ENCODE measurements around the gene CNIH3. TPM values are rescaled to one million over a fixed set of nuclear protein-coding genes. Genes with fewer than 3 reads are reported as not detected.

The CNIH3 gene
- total RNA-seq, 2 donors from 2014 or later = 0.36 to 7.2 TPM

GRCh38 chr1:224620105-224620504 is 4.0 kb downstream of the CNIH3 start:
- Histone ChIP-seq H3K36me3 (no peaks in the 10 kb centered on the region), H3K9me3 (no peaks in the 10 kb centered on the region), H3K4me3 (no peak overlapping the region), H3K4me1 (replicated peaks) (peaks cover 7% of the 10 kb centered on the region), H3K27me3 (replicated peaks; ENCODE audit: insufficient read depth) (peaks cover 24% of the 10 kb centered on the region), H3K27ac (no peak overlapping the region)
- 69% methylated on average over 2 of the region's 2 CpGs for WGBS
- TF ChIP-seq CTCF (IDR thresholded peaks at IDR 0.05) (no peak), POLR2AphosphoS5 (IDR thresholded peaks at IDR 0.05) (no peak), POLR2A (IDR thresholded peaks at IDR 0.05) (no peak)
- DNase-seq (ENCODE audit: low spot score) = no peak
- intact Hi-C loops (cut with DNase I) = no loop called here

GRCh38 chr1:224621813-224622682 is 5.9 kb downstream of the CNIH3 start:
- Histone ChIP-seq H3K36me3 (no peaks in the 10 kb centered on the region), H3K27me3 (replicated peaks; ENCODE audit: insufficient read depth) (peaks cover 20% of the 10 kb centered on the region), H3K4me1 (replicated peaks) (no peaks in the 10 kb centered on the region), H3K27ac (no peak overlapping the region), H3K4me3 (no peak overlapping the region), H3K9me3 (no peaks in the 10 kb centered on the region)
- TF ChIP-seq CTCF (IDR thresholded peaks at IDR 0.05) (no peak), POLR2AphosphoS5 (IDR thresholded peaks at IDR 0.05) (peak; percentile 35)
- no peak for DNase-seq (ENCODE audit: low spot score)
- WGBS = 80% methylated on average over 7 of the region's 7 CpGs
- intact Hi-C loops (cut with DNase I) = no loop called here

GRCh38 chr1:224622831-224623230 is 6.7 kb downstream of the CNIH3 start:
- 100% methylated on average over 2 of the region's 2 CpGs for WGBS
- intact Hi-C loops (cut with DNase I) = no loop called here
- Histone ChIP-seq H3K9me3 (no peaks in the 10 kb centered on the region), H3K27me3 (replicated peaks; ENCODE audit: insufficient read depth) (peaks cover 12% of the 10 kb centered on the region), H3K36me3 (no peaks in the 10 kb centered on the region), H3K4me3 (no peak overlapping the region), H3K27ac (no peak overlapping the region), H3K4me1 (replicated peaks) (no peaks in the 10 kb centered on the region)
- no peak for DNase-seq (ENCODE audit: low spot score)
- TF ChIP-seq CTCF (IDR thresholded peaks at IDR 0.05) (no peak), POLR2A (IDR thresholded peaks at IDR 0.05) (no peak), POLR2AphosphoS5 (IDR thresholded peaks at IDR 0.05) (no peak)

GRCh38 chr1:224623310-224623714 is 7.2 kb downstream of the CNIH3 start:
- Histone ChIP-seq H3K36me3 (no peaks in the 10 kb centered on the region), H3K27me3 (replicated peaks; ENCODE audit: insufficient read depth) (peaks cover 8% of the 10 kb centered on the region), H3K9me3 (no peaks in the 10 kb centered on the region), H3K4me1 (replicated peaks) (no peaks in the 10 kb centered on the region), H3K4me3 (no peak overlapping the region), H3K27ac (no peak overlapping the region)
- no peak for DNase-seq (ENCODE audit: low spot score)
- no peak for TF ChIP-seq POLR2AphosphoS5 (IDR thresholded peaks at IDR 0.05)
- no peak for TF ChIP-seq CTCF (IDR thresholded peaks at IDR 0.05)
- no peak for TF ChIP-seq POLR2A (IDR thresholded peaks at IDR 0.05)
- WGBS = 86% methylated on average over 5 of the region's 5 CpGs
- intact Hi-C loops (cut with DNase I) = no loop called here
